ENCODE results near the gene STX2.
"Not testable (repeated sequence)": the region's sequence is repeated elsewhere in the genome, so short reads cannot be mapped to it uniquely, and the experiment has no call there.

Gene STX2

GRCh38 chr12:130764475-130765185 lies 74.4 kb downstream of the STX2 start:
- no peak for DNase-seq (ENCODE audit: low read depth in 2 of 2)

GRCh38 chr12:130764073-130764472 lies 75.0 kb downstream of the STX2 start:
- DNase-seq (ENCODE audit: low read depth in 2 of 2), result no peak

- DNase-seq (ENCODE audit: low read depth in 2 of 2), result no peak
These were observed 76.8 kb downstream of the STX2 start for GRCh38 chr12:130762319-130762675.

DNA sequence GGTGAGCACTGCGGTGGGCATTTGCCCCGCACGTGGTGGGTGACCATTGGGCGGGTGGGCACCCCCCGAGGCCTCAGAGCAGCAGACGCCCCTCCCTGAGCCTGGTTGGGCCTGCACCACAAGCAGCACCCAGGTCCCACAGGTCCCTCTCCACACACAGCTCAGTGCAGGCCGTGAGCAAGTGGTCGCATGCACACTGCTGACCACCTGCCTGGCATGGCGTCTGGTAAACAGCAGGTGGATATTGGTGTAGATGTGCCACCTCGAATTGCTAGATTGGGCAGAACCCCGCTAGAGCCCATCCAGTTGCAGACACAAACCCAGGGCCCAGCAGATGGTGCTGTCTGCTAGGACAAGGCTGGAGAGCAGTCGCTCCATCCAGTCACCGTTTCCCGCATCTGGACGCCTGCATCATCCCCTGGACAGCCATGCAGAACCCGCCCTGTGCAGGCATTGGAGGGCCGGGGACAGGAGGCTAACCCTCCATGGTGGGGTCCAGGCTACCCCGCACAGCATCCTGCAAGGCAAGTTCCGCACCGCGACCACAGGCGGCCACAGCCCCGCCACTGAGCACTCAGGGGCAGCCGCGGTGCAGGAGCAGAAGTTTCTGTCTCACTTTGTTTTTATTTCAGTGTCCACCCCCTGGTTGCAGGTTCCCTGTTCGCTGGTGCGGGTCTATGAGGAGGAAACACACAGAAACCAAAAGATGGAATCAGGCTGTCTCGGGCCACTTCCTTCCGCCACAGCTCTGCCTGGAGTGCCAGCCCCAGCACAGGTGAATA lies 77.3 kb downstream of the STX2 start:
- peak in 1 of 2 donors; percentile 8 for DNase-seq (ENCODE audit: low read depth in 2 of 2)

GRCh38 chr12:130754234-130754901 lies 84.7 kb downstream of the STX2 start:
- DNase-seq (ENCODE audit: low read depth in 2 of 2), result no peak

DNA sequence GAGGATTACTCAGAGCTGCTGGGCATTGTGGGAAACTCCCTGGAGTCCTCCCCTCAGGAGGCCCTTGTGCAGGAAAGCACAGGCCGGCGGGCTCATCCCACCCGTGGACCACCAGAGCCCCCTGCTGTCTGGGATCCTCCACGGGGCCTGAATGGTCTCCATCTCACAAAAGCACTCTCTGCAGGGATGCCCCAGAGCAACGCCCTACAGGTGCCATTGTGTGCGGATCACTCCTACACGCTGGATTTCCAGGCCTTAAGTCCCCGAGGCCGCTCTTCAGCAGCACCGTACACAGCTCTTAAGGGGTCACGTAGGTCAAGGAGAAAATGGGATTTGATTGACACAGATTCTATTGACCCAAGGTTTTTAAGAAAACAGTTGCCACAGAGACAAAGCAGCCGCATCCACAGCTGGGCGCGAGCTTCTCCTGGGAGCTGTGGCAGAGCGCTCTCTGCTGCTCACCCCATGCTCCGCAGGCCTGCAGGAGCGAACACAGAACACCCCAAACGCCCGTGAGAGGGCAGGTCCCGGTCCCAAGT lies 86.3 kb downstream of the STX2 start:
- no peak for DNase-seq (ENCODE audit: low read depth in 2 of 2)

DNA sequence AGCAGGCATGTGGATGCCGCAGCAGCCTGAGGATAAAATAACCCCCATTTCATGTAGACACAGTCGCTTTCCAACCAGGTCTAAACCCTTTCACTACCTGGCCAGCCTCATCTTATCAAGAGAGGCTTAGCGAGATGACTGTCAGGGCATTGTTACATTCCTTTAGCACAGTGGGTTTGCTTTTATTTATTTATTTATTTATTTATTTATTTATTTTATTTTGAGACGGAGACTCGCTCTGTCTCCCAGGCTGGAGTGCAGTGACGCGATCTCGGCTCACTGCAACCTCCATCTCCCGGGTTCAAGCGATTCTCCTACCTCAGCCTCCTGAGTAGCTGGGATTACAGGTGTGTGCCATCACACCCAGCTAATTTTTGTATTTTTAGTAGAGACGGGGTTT lies 87.0 kb downstream of the STX2 start:
- not testable (repeated sequence) for DNase-seq (ENCODE audit: low read depth in 2 of 2)

DNA sequence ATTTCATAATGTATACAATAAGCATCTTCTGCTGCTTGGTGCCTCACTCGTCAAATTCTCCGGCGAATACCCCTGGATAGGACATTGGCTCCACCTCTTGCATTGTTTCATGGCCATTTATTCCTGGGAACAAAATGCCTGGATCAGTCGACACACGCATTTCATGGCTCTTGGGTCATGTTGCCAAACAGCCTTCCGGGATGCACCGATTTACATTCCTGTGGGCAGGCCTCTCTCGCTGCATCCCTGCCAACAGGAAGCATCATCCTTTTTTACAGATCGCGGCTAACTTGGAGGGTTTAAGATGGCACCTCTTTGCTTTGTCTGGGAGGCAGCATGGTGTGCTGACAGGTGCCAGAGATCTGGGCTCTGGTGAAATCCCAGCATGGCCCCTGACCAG lies 90.3 kb downstream of the STX2 start:
- DNase-seq (ENCODE audit: low read depth in 2 of 2), result no peak

DNA sequence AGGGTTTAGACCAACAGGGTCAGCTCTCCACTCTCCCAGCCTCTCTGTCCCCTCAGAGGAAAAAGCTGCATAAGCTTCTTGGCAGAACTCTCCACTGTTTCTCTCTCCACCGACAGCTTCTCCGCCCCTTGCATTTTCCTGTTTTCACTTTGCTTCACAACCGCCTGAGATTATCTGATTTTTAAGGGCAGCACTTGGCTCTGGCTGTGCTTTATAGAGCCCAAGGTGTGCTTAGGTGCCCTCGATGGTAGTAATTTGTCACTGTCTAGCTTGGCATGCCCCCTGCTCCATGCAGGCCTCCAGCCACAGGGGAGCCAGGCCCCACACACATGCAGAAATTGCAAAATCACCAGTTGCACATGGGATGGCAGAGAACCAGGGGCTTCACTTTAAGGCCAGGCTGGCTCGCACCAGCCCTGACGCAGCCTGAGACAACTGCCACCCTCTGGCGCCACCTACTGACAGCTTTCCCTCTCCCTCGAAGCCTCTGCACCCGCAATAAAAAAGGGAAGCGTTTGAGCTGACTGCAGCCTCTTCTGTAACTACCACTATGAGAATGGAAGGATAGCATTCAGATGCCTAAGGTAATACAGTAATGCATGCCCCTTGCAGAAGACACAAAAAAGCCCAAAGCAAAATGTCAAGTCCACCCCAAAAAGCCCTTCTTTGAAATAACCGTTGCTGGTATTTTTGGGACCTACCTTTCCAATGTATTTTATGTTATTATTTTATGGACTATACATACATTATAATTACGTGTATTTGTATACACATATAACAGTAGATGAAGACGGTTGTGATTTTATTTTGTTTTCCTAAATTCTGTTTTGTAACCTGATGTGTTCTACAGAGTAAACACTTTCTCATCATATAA lies 90.9 kb downstream of the STX2 start:
- DNase-seq (ENCODE audit: low read depth in 2 of 2), result peak; percentile 7 to 38

DNA sequence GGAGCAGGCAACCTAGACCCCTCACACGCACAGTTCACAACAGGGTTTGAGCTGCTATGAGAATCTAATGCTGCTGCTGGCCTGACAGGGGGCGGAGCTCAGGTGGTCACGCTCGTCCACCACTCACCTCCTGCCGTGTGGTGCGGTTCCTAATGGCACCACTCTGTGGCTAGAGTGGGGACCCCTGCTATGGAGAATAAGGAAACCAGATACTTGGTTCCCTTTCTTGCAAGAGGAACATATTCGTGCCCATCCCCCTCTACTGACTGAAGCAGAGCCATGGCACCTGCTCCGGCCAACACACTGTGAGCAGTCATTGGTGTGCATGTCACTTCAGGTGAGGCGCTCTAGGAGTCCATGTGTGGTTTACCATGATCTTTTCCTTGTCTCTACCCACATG lies 92.5 kb downstream of the STX2 start:
- DNase-seq (ENCODE audit: low read depth in 2 of 2), result no peak

DNA sequence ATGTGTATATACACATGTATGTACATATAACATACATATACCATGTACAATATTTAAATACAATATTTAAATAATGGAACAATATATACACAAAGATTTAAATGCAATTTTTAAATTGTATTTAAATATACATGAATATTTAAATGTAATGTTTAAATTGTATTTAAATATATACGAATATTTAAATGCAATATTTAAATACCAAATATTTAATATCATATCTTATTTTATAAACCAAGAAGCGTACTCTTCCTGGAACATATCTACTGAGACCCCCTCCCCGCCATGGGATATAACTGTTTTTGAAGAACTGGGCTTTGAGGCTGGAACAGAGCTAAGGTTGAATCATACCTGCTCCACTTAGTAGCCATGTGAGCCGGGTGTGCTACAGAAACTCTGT lies 93.1 kb downstream of the STX2 start:
- DNase-seq (ENCODE audit: low read depth in 2 of 2), result no peak

DNA sequence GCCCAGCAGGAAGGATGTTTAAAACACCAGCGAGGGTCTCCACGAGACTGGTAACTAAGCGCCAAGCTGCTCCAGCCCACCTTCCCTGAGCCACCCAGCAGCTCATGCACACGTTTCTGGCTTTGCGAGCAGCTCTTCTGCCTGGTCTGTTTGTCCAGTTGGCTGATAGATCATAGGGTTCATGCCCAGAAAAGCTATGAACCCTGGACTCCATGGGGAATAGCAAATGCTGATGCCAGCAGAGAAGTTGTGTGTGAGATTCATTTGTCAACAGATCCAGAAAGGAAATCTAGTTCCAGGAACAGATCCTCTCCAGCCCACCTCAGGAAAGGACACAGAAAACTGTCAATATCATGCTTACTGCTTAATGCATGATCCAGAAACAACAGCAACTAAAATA lies 94.8 kb downstream of the STX2 start:
- DNase-seq (ENCODE audit: low read depth in 2 of 2), result no peak

GRCh38 chr12:130743606-130744005 lies 95.4 kb downstream of the STX2 start:
- no peak for DNase-seq (ENCODE audit: low read depth in 2 of 2)

DNA sequence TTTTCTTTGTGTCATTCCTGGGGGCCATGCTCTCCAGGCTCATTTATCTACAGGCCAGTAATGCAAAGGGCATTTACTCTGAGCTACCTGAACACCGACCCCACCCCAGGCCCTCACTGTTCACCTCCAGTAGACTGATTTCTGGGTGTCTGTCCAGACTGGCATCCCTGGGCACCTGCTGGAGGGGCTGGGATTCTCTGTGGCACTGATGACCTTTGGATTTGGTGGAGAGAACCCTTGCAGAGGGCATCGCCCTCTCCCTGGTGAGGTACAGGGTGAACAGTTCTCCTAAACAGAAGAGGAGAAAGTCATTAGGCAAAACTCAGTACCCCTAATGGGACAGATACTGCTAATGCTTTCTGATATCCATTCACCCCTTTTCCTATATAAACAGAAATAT lies 95.9 kb downstream of the STX2 start:
- no peak for DNase-seq (ENCODE audit: low read depth in 2 of 2)

GRCh38 chr12:130742716-130743115 lies 96.3 kb downstream of the STX2 start:
- no peak for DNase-seq (ENCODE audit: low read depth in 2 of 2)

GRCh38 chr12:130742112-130742511 lies 96.9 kb downstream of the STX2 start:
- no peak for DNase-seq (ENCODE audit: low read depth in 2 of 2)

Data from stimulated activated CD8-positive, alpha-beta memory T cell treated with anti-CD3 and anti-CD28 coated beads, Interleukin-15, amount 100 ng/mL, for 4 hours (primary cell).